ENCODE measurements around the gene ARHGAP40. TPM values are rescaled to one million over a fixed set of nuclear protein-coding genes. Genes with fewer than 3 reads are reported as not detected.

The ARHGAP40 gene
- polyA plus RNA-seq (2011; rRNA removed) (not detected in 2 replicates), polyA minus RNA-seq (2011; rRNA and poly(A)+ RNA removed) (not detected in 2 replicates)

DNA sequence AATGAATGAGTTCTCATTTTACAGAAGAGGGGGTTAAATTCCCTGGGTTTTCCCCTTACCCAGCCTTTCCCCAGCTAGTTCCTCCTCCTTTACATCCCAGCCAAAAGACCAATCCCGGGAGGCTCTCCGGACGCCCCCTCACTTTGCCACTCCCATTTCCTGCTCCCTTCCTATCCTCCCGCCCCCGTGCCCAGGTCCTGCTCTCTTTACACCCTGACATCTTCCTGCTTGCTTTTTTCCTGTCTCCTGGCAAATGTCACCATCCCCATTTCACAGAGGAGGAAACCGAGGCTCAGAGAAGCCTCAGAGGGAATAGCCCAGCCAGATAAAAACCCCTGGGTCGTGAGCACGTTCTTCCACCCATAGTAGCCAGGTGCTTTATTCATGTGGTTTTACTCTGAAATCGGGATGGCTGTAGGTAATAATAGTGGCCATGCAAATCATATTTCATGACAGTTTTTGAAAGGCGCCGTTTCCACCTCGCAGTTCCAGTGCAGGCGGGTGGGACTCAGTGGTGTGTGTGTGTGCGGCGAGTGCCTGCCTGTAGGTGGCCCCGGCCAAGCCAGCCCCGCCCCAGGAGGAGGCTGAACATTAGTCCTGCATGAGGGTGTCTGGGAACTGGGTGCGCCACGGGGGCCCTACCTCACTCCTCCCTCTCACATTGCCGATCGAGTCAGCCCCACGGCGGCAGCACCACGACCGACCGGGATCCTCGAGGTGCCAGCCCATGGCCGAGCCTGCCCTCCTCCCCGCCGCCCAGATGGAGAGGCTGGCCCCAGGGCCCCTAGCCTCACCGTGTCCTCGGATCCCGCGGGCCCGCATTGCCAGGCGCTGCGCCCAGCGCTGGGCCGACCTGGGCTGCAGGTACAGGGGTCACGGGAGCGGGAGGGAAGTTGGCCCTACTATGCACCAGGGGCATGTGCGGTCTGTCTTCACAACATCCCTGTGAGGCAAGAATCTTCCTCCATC, at the start of gene ARHGAP40:
TSS of gene ARHGAP40 (plus strand) at position 594 of the 969 bp plus-strand sequence.
- ChIA-PET POLR2A (no interaction called here), CTCF (no interaction called here)
- Histone ChIP-seq H3K27ac (ENCODE audit: low read depth, low read length) (no peak within 1 kb of the TSS), H3K27me3 (ENCODE audit: control insufficient read depth, insufficient read depth, low read length) (peaks cover 40% of the 10 kb centered on the region), H3K9me3 (ENCODE audit: control insufficient read depth, insufficient read depth, low read length) (no peaks in the 10 kb centered on the region; the same call in 1 of the 2 replicates), H3K4me3 (ENCODE audit: low read depth, low read length) (no peak within 1 kb of the TSS)
- no peak for DNase-seq (ENCODE audit: low read depth, low spot score)
- TF ChIP-seq, protein P1, sequence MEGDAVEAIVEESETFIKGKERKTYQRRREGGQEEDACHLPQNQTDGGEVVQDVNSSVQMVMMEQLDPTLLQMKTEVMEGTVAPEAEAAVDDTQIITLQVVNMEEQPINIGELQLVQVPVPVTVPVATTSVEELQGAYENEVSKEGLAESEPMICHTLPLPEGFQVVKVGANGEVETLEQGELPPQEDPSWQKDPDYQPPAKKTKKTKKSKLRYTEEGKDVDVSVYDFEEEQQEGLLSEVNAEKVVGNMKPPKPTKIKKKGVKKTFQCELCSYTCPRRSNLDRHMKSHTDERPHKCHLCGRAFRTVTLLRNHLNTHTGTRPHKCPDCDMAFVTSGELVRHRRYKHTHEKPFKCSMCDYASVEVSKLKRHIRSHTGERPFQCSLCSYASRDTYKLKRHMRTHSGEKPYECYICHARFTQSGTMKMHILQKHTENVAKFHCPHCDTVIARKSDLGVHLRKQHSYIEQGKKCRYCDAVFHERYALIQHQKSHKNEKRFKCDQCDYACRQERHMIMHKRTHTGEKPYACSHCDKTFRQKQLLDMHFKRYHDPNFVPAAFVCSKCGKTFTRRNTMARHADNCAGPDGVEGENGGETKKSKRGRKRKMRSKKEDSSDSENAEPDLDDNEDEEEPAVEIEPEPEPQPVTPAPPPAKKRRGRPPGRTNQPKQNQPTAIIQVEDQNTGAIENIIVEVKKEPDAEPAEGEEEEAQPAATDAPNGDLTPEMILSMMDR (IDR thresholded peaks at IDR 0.05; ENCODE audit: low read depth, low read length) = peak; percentile 17; the same call in 1 of the 2 replicates

DNA sequence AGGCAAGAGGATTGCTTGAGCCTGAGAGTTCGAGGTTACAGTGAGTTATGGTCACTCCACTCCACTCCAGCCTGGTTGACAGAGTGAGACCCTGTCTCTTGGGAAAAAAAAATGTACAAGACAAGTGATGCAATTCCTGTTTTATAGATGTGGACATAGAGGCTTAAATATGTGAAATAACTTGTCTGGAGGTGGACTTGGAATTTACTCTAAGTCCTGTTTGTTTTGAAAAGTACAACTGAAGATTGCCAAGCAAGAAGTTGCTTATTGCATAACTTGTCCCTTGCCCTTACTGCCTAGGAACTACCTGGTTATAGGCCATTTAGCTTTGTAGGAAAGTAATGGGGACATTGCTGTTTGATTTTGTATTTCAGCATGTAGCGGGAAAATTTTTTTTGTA, 46.6 kb upstream of the ARHGAP40 start:
- POLR2A ChIA-PET = no interaction called here
- no peaks in the 10 kb centered on the region for H3K27me3 ChIP-seq (ENCODE audit: control insufficient read depth, insufficient read depth, low read length)
- DNase-seq (ENCODE audit: low read depth, low spot score) = no peak

DNA sequence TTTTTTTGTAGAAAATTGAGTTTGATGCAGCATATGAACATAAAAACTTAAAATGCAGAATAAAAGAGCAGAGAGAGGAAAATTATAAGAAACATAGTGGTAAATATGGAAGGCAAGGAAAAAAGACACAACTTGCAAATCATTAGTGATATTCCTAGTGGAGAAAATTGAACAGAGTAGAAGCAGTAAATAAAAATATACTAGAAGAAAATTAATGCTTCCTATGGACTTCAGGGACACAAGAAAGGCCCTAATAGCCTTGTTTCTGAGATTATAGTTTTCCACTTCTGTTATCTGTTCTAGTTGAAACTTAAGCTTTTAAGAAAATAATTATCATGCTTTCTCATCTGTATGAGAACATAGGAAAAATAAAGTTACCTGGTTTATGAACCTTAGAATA, 46.2 kb upstream of the ARHGAP40 start:
- TF ChIP-seq, protein P1 (IDR thresholded peaks at IDR 0.05; ENCODE audit: low read depth, low read length) = no peak
- Histone ChIP-seq H3K27me3 (ENCODE audit: control insufficient read depth, insufficient read depth, low read length) (no peaks in the 10 kb centered on the region), H3K9me3 (ENCODE audit: control insufficient read depth, insufficient read depth, low read length) (no peaks in the 10 kb centered on the region), H3K27ac (ENCODE audit: low read depth, low read length) (no peak overlapping the region), H3K4me3 (ENCODE audit: low read depth, low read length) (no peak overlapping the region)
- ChIA-PET CTCF (interaction anchor here (0.8 kb wide), 1 partner anchor 83 kb away, joined by 3 read pairs; the partner anchor contains the start of gene RALGAPB), POLR2A (no interaction called here)
- no peak for DNase-seq (ENCODE audit: low read depth, low spot score)

More for the DNA sequence above, 46.6 kb upstream of the ARHGAP40 start:
- CTCF ChIA-PET = interaction anchor here (0.8 kb wide), 1 partner anchor 83 kb away, joined by 3 read pairs; the partner anchor contains the start of gene RALGAPB
- TF ChIP-seq, protein P1 (IDR thresholded peaks at IDR 0.05; ENCODE audit: low read depth, low read length) = no peak
- no peak overlapping the region for H3K4me3 ChIP-seq (ENCODE audit: low read depth, low read length)
- H3K27ac ChIP-seq (ENCODE audit: low read depth, low read length) = no peak overlapping the region
- no peaks in the 10 kb centered on the region for H3K9me3 ChIP-seq (ENCODE audit: control insufficient read depth, insufficient read depth, low read length)

DNA sequence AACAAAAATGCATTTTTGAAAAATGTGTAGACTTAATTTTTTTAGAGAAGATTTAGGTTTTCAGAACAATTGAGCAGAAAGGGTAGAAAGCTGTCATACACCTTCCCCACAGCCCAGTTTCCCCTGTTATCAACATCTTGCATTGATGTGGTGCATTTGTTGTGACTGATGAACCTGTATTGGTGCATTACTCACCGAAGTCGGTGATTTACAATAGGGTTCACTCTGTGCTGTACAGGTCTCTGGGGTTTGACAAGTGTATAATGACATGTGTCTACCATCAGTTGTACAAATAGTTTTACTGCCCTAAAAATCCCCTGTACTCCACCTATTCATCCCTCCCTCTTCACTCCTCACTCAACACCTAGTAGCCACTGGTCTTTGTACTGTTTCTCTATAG, 44.4 kb upstream of the ARHGAP40 start:
- CTCF ChIA-PET = no interaction called here

More for the DNA sequence above, 44.4 kb upstream of the ARHGAP40 start:
- TF ChIP-seq, protein P1 (IDR thresholded peaks at IDR 0.05; ENCODE audit: low read depth, low read length) = no peak
- no peaks in the 10 kb centered on the region for H3K27me3 ChIP-seq (ENCODE audit: control insufficient read depth, insufficient read depth, low read length)
- no peak overlapping the region for H3K27ac ChIP-seq (ENCODE audit: low read depth, low read length)
- POLR2A ChIA-PET = no interaction called here
- no peaks in the 10 kb centered on the region for H3K9me3 ChIP-seq (ENCODE audit: control insufficient read depth, insufficient read depth, low read length)
- no peak for DNase-seq (ENCODE audit: low read depth, low spot score)
- H3K4me3 ChIP-seq (ENCODE audit: low read depth, low read length) = no peak overlapping the region

Data from AG04450 (cell line).